GM19023 (cell line): ENCODE data around the gene TPP1.

Source experiments
- ATAC-seq: cut with Tn5 transposase; IDR thresholded peaks from one replicate; pipeline ENCODE4 v1.9.1; 2021; ENCODE audit warnings: mild to moderate bottlenecking, moderate library complexity; ENCODE audit not compliant: unreplicated experiment

Gene TPP1

DNA sequence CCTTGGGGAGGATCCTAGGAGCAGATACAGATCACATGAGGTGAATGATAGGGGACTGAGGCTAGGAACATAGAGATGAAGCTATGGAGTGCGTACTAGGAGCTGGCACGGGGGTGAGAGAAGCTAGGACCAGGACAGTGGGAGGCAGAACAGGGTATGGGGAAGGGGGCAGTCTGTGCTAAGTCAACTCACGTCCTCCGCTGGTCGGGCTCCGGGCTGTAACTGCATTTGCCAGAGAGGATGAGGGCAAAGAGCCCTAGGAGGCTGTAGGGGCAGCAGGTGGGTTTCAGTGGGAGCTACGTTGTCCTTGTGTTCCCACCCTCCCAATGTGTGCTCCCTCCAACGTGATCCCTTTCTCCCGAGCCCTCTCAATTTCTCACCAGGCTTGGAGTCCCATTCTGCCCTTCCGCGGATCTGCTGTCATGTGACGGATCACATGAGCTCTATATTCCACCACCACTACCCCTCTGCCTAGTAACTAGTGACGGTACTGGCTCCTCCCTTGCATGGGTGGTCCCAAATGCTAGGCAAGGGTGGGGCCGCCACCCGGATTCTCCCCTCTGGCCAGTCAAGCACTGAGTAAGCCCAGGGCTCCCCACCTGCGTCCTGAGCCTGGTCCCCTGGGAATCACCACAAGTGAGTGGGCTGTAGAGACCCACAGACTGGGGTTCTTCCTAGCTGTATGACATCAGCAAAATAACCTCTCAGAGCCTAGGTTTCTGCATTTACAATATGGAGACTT, at the start of gene TPP1:
TSS of gene TPP1 (minus strand) at position 419 of the 742 bp plus-strand sequence. CDS start at position 397, 22 bp downstream.
- peak; percentile 98 for ATAC-seq

- peak; percentile 60 for ATAC-seq
Measured at GRCh38 chr11:6667733-6668374, 48.6 kb upstream of the TPP1 start.

- no peak for ATAC-seq
Measured at GRCh38 chr11:6666302-6667183, 47.3 kb upstream of the TPP1 start.

DNA sequence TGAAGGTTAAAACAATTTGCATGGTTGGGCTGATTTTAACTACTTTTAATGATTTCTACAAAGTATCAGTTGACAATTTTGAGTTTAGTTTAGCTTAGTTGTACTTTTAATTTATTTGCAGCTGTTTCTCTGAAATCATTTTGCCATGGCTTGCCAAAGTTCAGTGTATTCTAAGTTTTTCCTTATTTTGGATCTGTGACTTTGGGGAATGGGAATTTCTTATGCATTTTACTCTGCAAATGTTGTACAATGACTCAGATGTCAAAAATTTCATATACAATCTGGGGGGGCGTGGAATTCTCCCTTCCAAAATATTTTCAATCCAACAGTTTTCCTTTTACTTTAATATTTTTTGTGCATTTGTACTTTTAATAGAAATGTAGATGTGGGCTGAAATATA, 45.3 kb upstream of the TPP1 start:
- no peak for ATAC-seq

DNA sequence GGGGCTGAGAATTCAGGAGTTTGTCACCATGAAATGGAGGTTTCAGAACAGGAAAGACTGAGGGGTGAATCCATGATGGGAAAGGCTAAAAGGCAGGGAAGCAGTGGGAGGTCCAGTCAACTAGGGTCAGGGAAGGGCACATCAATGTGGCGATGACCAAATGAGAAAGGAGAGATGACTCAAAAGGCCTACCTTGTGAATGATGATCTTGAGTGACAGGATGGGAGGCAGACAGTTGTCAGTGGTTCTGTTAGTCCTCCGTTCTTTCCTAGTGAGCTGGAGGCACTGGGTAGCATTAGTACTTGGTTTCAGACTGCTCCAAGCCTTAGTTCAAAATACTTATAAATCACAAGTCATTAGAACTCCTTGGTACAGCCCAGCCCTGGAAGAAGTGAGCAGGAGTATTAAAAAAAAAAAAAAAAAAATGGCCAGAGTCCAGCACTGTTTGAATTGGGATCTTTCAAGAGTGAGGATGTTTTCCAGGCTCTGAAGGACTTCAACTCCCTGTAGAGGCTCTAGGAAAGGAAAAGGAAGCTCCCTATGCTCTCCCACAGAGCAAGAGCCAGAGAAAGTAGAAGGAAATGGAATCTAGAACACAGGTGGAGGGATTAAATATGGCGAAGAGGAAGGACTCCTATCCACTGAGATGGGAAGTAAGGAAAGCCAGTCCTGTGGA, 44.7 kb upstream of the TPP1 start:
- no peak for ATAC-seq

GRCh38 chr11:6660712-6661111, 41.5 kb upstream of the TPP1 start:
- no peak for ATAC-seq

- ATAC-seq: no peak
Measured at GRCh38 chr11:6658647-6659046, 39.4 kb upstream of the TPP1 start.

DNA sequence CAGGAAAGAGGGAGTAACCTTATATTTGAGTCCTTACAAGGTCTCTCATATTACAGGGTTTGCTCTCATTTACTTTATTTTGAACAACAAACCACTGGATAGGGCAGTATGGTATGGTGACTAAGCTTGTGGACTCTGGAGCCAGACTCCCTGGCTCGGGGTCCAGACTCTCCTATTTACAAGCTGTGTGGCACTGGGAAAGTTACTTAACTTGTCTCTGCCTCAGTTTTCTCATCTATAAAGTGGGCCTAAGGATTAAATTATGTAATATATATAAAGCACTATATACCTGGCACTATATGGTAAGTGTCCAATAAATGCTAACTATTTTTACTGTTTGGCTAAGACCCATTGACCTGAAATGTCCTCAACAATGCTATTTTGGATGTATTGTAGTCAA, 38.1 kb upstream of the TPP1 start:
- ATAC-seq: no peak

DNA sequence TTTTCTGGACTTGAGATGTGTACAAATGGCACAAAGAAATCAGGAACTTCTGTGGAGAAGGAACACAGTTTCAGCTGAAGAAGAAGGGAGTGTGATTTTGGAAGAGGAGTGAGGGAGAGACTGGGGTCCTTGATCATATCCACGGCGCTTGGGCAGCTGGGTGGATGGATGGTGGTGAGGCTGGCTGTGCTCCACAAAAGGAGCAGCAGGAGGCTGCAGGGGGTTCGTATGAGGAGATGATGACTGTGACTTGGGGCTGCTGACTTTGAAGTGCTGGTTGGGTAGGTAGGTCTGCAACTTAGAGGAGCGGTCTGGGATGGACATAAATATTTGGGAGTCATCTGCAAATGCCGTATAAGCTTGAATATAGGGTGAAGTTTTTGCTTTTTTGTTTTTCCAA, 37.7 kb upstream of the TPP1 start:
- no peak for ATAC-seq

DNA sequence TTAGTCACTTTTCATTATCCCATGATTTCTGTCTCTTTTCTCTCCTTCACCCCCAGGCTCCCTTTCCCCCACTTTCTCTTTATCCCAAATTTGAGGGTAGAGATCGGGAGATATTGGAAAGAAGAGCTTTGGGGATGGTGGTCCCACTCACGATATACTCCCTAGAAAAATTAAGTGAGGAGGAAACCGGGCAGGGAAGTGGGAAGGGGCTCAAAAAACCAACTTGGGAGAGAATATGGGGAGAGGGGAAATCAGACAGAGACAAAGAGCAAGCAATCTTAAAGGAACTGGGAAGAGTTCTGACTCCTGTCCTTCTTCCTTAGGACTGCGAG, 37.3 kb upstream of the TPP1 start:
- no peak for ATAC-seq

DNA sequence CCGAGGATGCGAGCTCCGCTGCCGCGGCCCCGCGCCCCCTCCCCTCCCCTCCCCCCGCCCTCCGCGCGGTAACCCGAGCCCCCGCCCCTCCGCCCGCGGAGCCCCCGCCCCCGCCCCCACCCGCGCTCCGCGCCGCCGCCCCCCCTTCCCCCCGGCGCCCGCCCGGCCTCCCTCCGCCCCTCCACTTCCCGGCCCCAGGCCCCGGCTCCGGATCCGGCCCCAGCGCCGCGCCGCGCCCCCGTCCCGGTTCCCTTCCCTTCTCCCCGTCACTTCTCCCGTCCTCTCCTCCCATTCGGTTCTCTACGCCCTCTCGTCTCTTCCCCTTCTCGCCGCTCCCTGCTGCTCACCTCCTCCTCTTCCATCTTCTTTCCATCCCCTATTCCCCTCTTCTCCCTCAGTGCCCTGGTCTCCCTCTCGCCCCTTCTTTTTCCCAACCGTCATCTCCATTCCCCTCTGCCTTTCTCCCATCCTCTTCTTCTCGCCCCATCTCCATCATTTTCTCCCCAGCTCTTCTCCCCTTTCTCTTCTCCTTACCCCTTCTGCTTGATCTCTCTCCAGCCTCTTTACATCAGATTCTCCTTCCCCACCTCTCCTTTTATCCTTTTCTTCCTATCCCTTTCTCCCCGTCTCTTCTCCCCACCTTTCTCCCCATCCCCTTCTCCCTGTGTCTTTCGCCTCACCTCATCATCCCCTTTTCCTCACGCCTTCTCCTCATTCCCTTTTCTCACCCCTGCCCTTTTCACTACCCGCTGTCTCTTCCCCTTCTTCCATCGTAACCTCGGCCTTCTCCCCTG, 36.8 kb upstream of the TPP1 start, which contains the start of gene DCHS1:
TSS of gene DCHS1 (minus strand) at position 20 of the 794 bp plus-strand sequence. CDS start 14,196 bp downstream, outside the sequence.
- no peak for ATAC-seq

DNA sequence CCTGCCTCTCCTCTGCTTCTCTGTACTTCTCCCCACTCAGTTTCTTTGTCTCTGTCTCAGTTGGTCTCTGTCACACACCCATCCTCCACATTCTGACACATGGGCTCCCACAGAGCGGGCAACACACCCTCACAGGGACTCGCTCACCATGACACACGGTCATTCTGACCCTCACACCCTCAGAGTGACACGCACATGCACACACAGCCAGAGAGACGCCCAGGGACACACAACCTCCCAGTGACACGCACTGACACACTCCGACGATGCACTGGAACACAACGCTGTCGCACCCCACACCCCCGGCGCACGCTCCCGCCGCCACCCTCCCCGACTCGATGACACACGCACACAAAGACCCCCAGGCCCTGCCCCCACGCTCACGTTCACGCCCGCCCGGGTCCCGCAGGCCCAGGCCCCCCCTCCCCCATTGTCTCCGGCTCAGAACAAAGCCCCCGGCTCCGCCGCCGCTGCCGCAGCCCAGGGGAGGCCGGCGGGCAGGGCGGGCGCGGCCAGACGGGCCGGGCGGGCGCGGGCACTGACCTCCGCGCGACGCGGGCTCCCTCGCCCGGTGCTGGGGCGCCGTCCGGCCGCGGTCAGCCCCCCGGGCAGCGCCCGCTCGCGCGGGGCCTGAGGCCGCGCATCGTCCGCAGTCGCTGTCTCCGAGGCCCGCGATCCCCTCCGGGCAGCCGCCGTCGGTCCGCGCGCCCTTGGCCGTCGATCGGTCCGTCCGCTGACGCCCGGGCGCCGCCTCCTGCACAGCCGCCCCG, 36.0 kb upstream of the TPP1 start:
- no peak for ATAC-seq

GRCh38 chr11:6654281-6655019, 35.2 kb upstream of the TPP1 start:
- ATAC-seq: no peak

- ATAC-seq: no peak
Measured at GRCh38 chr11:6653656-6654055, 34.4 kb upstream of the TPP1 start.

DNA sequence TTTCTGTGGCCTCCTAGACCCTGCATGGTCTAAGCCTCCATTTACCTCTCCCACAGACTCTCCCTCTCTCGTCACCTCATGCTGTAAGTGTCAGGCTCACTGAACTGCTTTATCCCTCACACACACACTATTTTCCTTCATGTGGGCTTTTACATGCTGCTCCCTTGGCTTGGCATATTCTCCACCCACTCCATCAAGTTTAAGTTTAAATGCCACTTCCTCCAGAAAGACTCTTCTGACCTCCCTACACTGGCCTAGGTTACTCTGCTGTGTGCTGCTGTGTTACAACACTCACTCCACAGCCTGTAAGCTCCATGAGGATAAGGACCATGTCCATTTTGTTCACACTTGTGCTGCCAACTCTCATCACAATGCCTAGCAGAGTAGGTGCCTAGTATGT, 33.9 kb upstream of the TPP1 start:
- no peak for ATAC-seq

- no peak for ATAC-seq
Measured at GRCh38 chr11:6652182-6652581, 33.0 kb upstream of the TPP1 start.

DNA sequence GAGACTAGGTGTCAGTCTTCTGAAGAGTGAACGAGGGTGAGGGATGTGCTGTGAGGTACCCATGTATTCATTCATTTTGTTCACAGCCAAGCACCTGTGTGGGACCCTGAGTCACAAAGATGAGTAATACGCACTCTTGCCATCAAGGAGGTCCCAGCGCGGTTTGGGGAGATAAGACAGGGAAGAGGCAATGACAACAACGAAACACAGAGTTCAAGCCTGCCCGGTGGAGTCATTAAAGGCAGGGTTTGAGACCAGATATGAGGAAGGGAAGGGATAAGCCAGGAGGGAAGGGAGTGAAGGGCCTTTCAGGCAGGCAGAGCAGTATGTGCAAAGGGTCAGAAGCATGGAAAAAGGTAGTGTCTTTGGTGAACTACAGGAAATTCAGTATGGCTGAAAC, 31.8 kb upstream of the TPP1 start:
- no peak for ATAC-seq

DNA sequence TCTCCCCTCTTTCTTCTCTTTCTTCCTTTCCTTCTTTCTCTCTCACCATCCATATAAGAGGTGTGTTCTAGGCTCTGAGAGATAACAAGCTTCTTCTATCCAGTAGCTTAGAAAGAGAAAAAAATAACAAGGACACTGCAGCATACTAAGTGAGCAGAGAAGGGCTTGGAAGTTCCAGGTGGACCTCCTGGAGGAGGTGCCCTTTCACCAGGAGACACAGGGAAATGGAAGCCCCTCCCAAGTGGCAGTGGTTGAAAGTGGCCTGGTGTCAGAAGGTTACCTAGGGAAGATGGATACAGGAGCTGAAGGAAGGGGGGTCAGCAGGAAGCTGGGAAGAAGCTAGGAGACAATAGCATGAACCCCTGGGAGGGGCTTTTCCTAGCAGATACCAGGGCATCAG, 30.9 kb upstream of the TPP1 start:
- ATAC-seq: no peak

GRCh38 chr11:6648501-6648900, 29.3 kb upstream of the TPP1 start:
- ATAC-seq: no peak
